HEK293T (cell line): ENCODE results near the gene NFU1.

Experiments used
- ARNT ChIP-seq: fragments of 450-650 bp; IDR thresholded peaks from 2 replicates; pipeline ENCODE4 v1.6.1; 2017; ENCODE audit warnings: mild to moderate bottlenecking
- BHLHE40 ChIP-seq: fragments of 450-650 bp; IDR thresholded peaks from 2 replicates; pipeline ENCODE4 v1.6.1; 2016; ENCODE audit warnings: mild to moderate bottlenecking, moderate library complexity, borderline replicate concordance
- ELF4 ChIP-seq: fragments of 450-650 bp; IDR thresholded peaks from 2 replicates; pipeline ENCODE4 v1.6.1; 2017; ENCODE audit warnings: antibody characterized with exemption
- FOXA1 ChIP-seq: fragments of 450-650 bp; IDR thresholded peaks from 2 replicates; pipeline ENCODE4 v1.6.1; 2016; ENCODE audit warnings: mild to moderate bottlenecking
- FOXK2 ChIP-seq: fragments of 450-650 bp; IDR thresholded peaks from 2 replicates; pipeline ENCODE4 v1.6.1; 2016; ENCODE audit warnings: mild to moderate bottlenecking
- FOXM1 ChIP-seq: fragments of 450-650 bp; IDR thresholded peaks from 2 replicates; pipeline ENCODE4 v1.6.1; 2017; ENCODE audit warnings: mild to moderate bottlenecking, borderline replicate concordance
- HDGF ChIP-seq: fragments of 450-650 bp; IDR thresholded peaks from 2 replicates; pipeline ENCODE4 v1.6.1; 2017; ENCODE audit warnings: antibody characterized with exemption, borderline replicate concordance
- L3MBTL2 ChIP-seq: fragments of 450-650 bp; conservative IDR thresholded peaks from 2 replicates; pipeline ENCODE4 v1.6.1; 2016; ENCODE audit warnings: mild to moderate bottlenecking
- LEF1 ChIP-seq: fragments of 450-650 bp; IDR thresholded peaks from 2 replicates; pipeline ENCODE4 v1.6.1; 2017; ENCODE audit warnings: mild to moderate bottlenecking, borderline replicate concordance
- NFRKB ChIP-seq: fragments of 450-650 bp; IDR thresholded peaks from 2 replicates; pipeline ENCODE4 v1.6.1; 2016; ENCODE audit warnings: mild to moderate bottlenecking, moderate library complexity
- SP1 ChIP-seq: fragments of 450-650 bp; IDR thresholded peaks from 2 replicates; pipeline ENCODE4 v1.6.1; 2017
- TARDBP ChIP-seq: fragments of 450-650 bp; IDR thresholded peaks from 2 replicates; pipeline ENCODE4 v1.6.1; 2016
- ZNF384 ChIP-seq: fragments of 450-650 bp; IDR thresholded peaks from 2 replicates; pipeline ENCODE4 v1.6.1; 2016
- TF ChIP-seq, protein P1 (sequence below): fragments of 450-650 bp; IDR thresholded peaks from 2 replicates; pipeline ENCODE4 v1.6.1; 2016

DNA sequence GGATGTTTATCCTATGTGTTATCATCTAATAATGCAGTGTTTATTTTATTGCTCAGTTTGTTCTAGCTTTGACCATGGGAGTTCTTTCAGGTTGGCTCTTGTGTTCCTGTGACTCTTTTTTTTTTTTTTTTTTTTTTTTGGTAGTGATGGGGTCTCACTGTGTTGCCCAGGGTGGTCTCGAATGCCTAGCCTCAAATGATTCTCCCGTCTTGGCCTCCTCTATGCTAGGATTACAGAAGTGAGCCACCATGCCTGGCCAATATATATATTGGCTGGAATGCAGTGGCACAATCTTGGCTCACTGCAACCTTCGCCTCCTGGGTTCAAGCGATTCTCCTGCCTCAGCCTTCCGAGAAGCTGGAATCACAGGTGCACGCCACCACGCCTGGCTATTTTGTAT, 18.9 kb upstream of the NFU1 start:
- no peak for TF ChIP-seq SP1
- no peak for TF ChIP-seq ELF4
- no peak for TF ChIP-seq HDGF
- TF ChIP-seq ZNF384, result no peak
- no peak for TF ChIP-seq BHLHE40
- no peak for TF ChIP-seq TARDBP
- no peak for TF ChIP-seq FOXM1
- no peak for TF ChIP-seq FOXK2
- no peak for TF ChIP-seq NFRKB
- no peak for TF ChIP-seq ARNT
- no peak for TF ChIP-seq LEF1
- no peak for TF ChIP-seq FOXA1
- no peak for TF ChIP-seq L3MBTL2
- TF ChIP-seq, protein P1, sequence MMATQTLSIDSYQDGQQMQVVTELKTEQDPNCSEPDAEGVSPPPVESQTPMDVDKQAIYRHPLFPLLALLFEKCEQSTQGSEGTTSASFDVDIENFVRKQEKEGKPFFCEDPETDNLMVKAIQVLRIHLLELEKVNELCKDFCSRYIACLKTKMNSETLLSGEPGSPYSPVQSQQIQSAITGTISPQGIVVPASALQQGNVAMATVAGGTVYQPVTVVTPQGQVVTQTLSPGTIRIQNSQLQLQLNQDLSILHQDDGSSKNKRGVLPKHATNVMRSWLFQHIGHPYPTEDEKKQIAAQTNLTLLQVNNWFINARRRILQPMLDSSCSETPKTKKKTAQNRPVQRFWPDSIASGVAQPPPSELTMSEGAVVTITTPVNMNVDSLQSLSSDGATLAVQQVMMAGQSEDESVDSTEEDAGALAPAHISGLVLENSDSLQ, result no peak
